CD1c-positive myeloid dendritic cell (primary cell): ENCODE measurements around the gene C2orf81.
"Not testable (repeated sequence)": the region's sequence is repeated elsewhere in the genome, so short reads cannot be mapped to it uniquely, and the experiment has no call there.

ENCODE experiments used
- DNase-seq: peaks from one replicate; pipeline ENCODE4 v3.0.0-alpha.2; 2016; ENCODE audit errors: extremely low spot score

The C2orf81 gene

DNA sequence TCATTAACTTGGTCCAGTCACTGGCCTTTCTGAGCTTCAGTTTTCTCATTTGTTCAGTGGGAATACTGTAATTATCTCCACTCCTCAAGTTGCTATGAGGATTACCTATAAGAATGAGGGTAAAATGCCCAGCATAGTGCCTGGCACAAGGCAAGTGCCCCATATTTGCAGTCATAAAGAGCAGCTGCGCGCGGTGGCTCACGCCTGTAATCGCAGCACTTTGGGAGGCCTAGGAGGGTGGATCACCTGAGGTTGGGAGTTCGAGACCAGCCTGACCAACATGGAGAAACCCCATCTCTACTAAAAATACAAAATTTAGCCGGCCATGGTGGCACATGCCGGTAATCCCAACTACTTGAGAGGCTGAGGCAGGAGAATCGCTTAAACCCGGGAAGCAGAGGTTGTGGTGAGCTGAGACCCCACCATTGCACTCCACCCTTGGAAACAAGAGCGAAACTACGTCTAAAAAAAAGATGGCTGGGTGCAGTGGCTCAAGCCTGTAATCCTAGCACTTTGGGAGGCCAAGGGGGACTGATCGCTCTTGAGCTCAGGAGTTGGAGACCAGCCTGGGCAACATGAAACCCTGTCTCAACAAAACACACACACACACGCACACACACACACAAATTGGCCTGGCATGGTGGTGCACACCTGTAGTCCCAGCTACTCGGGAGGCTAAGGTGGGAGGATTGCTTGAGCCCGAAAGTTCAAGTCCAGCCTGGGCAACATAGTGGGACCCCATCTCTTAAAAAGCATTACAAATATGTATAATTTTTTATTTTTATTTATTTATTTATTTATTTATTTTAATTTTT, 21.3 kb upstream of the C2orf81 start:
- DNase-seq = not testable (repeated sequence)

GRCh38 chr2:74441690-74442482, 20.5 kb upstream of the C2orf81 start, which contains the start of gene RTKN:
Gene RTKN (minus strand): TSS chr2:74441937. CDS start chr2:74441816, 121 bp downstream.
- DNase-seq = no peak

DNA sequence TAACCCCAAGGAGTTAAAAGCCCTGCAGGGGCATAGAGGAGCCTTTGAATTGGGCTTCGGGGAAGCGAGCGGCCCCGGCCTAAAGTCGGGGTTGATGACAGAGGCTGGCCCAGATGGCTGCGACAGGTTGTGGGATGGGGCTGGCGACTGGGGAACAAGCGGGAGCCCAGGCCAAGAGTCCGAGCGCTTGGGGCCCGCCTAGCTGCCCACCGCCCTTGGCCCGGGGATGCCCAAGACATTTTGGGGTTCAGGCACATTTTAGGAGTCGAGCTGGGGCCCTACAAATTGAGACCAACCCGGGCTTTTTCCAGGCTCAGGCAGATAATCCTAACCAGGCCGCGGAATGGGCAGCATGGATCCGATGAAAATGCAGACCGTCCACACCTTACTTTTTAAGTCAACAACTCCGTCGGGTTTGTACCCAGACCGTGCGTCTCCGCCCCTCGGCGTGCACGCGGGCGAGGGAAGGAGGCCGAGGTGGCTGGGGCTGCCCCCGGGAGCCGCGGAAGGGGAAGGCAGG, 19.8 kb upstream of the C2orf81 start:
- no peak for DNase-seq

DNA sequence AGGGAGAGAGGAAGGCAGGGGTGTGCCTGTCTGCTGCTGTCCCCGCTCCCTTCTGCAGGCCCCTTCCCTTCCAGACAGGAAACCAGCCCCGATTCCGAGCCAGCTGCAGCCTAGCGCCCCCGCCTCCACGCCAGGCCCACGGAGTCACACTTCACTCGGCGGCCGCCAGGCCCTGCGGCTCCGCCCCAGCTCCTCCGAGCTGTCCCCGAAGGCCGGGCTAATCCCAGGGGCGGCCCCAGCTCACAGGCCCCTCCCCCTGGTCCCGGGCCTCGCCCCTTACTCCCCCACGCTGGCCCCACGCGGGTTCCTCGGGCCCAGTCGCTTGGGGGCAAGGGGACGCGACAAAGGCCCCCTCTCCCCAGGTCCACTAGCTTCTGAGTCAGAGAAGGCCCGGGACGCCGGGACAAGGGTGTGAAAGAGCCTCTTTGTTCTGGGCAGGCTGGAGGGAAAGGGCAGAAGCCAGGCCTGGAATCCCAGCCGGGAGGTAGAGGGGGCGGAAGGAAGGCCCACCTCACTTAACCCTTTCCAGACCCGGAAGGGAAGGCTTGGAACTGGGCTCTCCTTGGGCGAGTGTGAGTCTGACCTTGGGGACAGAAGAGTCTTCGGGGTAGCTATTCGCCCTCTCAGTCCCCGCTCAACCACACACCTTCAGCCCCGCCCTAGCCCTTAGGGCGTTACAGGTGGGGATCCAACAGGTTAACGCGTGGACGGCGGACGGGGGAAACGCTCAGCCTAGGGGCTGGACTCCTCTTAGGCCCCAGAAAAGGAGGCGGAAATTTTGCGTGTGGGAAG, 19.2 kb upstream of the C2orf81 start:
- DNase-seq = peak; percentile 73

- no peak for DNase-seq
Observed at GRCh38 chr2:74439803-74440377, 18.5 kb upstream of the C2orf81 start.

GRCh38 chr2:74439373-74439772, 18.0 kb upstream of the C2orf81 start:
- no peak for DNase-seq

DNA sequence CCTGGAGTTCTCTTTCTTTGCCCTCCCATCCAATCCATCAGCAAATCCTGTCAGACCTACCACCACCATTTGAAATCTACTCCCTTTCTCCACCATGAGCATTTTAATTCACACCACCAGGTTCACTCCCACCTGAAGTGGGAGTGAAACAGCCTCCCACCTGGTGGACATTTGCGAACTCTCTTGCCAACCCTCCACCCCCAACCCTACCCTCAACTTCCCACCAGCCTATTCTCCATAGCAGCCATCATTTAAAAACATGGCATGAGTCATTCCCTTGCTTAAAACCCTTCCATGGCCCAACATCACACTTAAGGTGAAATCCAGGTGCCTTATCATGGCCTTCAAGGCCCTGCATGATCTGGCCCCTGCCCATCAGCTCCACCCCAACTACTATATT, 16.8 kb upstream of the C2orf81 start:
- DNase-seq = no peak

DNA sequence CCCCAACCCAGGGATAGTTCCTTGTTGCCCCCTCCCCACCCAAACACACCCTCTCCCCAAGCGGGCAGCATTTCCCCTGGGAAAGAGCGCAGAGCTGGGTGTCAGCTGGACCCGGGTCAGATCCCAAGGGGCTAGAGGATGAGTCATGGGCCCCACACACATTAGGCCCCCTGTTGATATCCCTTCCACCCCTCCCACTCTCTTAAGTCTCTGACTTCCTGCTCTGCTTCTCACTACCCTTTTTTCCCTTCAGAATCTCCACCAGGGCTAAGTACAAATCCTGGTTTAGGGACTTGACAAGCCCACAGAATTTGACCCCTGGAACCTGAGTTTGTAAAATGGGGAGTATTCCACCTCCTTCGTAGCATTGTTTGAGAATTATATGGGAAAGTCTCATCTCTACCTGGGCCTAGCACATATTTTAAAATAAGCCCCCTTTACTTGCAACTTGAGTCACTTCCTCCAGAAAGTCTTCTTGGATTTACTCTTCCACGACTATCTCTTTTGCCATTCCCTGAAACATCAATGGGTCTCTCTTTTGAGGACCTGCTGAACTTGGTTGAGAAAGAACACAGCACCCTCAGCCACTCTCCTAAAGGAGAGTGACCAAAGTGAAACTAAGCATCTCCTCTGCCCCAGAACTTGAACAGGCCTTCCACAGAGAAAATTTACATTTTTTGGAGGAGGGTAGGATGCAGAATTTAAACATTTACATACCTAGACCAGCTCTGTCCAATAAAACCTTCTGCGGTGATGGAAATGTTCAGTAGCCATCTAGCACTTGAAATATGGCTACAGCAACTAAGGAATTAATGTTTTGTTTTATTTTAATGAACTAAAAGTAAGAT, 15.7 kb upstream of the C2orf81 start:
- DNase-seq = peak; percentile 43

GRCh38 chr2:74436111-74436805, 14.8 kb upstream of the C2orf81 start:
- no peak for DNase-seq

DNA sequence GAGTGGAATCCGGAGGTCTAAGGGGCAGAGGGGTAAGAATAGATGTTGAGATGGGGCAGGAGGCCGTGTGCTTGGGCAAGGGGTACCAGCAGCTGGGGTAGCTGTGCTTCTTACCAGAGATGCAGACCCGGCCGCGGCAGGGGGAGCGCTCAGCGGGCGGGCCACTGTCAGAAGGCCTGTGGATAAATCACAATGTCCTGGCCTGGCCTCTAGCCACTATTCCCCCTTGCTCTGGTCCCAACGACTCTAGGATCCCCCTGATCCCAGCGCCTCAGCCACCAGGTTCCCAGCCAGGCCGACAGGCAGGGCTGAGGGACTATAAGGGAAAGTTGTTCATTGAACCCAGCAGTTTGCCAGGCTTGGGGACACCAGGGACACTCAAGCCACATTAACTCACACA, 9.1 kb upstream of the C2orf81 start:
- no peak for DNase-seq

- no peak for DNase-seq
Observed at GRCh38 chr2:74429487-74430451, 8.3 kb upstream of the C2orf81 start.

GRCh38 chr2:74428675-74429074, 7.3 kb upstream of the C2orf81 start:
- DNase-seq = no peak

GRCh38 chr2:74427551-74427950, 6.1 kb upstream of the C2orf81 start:
- no peak for DNase-seq

GRCh38 chr2:74426181-74426758, 4.9 kb upstream of the C2orf81 start:
- no peak for DNase-seq

DNA sequence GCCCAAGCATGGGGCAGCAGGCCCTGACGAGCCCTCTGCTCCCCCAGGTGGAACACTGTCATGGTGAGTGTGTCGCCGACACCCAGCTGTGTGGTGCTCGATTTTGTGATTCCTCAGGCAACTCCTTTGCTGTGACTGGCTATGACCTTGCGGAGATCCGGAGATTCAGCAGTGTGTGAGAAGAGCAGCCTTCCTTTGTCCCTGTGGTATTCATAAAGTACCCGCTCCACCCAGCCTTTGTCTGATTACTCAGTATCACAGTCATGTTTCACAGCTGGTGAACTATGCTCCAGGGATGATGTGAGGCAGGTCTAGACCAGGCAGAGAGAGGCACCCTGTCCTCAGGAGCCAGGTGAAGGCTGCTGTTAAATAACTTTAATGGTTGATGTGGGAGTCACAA, 4.1 kb upstream of the C2orf81 start:
- DNase-seq = no peak

DNA sequence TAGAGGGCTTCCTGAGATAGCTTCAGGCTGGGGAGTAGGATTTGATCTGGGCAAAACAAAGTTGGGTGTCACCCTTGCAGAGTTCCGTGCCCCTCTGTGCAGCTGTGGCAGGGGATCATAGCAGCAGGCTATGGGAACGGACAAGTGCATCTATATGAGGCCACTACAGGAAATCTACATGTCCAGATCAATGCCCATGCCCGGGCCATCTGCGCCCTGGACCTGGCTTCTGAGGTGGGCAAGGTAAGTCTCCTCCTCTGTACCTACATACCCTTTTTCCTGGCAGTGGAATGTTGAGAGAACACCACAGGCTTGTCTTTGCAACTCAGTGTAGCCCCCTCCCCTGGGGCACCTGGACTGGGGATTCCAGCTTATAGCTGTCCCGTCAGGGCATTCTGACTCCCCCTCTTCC, 3.6 kb upstream of the C2orf81 start:
- DNase-seq = no peak

DNA sequence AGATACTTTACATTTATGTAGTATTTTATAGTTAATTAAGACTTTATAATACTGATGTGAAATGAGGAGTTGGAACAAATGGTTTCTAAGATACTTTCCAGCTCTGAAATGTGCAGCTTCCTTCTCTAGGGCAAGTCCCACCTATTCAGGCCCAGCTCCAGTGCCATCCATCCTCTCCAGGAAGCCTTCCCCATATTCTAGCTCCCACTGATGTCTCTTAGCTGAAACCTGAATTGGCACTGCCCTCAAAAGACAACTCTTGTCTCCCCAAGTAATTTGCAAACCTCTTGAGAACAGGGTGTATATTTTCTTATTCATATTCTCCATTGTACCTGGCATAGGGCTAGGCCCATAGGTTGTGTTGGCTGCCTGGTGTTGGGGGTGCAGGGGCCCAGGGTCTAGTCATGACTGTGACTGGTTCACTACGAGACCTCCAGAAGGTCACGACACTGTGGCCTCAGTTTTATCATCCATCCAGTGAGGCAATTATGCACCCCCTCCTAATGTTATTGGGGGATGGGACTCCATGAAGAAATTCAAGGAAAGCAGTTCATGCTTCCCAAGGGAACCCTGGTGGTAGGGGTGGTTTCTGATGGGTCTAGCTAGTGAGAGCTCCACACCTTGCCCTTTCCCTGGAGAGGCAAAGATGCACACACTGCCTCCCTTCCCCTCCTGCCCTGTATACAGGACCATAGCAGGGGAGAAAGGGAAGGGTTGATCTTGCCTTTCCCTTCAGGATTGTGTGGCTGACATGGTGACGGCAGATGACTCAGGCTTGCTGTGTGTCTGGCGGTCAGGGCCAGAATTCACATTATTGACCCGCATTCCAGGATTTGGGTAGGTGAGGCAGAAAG, 2.9 kb upstream of the C2orf81 start:
- DNase-seq = no peak
